ENCODE measurements around the gene CDIP1. TPM values are rescaled to one million over a fixed set of nuclear protein-coding genes. Genes with fewer than 3 reads are reported as not detected.

Gene CDIP1
- total and polyA plus RNA-seq, 10 of the 15 experiments (the other 5 are each of a cell fraction or from before 2014, with no cell fraction given), result 6.1 to 32.4 (median 13.6) TPM

GRCh38 chr16:4510131-4510530, 28.4 kb downstream of the CDIP1 start (continued):
- TF ChIP-seq ZNF592 (IDR thresholded peaks at IDR 0.05), result no peak

GRCh38 chr16:4509420-4509819, 29.2 kb downstream of the CDIP1 start:
- no TSS peak for BruUV-seq (replicated peaks)
- intact Hi-C loops (cut with micrococcal nuclease; ENCODE audit: unreplicated experiment), result no loop called here
- no peak overlapping the region for H2AFZ ChIP-seq (ENCODE audit: control insufficient read depth, low read depth, low read length)
- no peak overlapping the region for H3K4me3 ChIP-seq
- WGBS (ENCODE audit: insufficient coverage, insufficient replicate concordance, low lambda C conversion rate, missing lambda C conversion rate), result 95% methylated on average over 8 of the region's 8 CpGs
- H3K4me2 ChIP-seq (ENCODE audit: control insufficient read depth, insufficient read depth), result no peak overlapping the region
- DNase-seq (ENCODE audit: low read depth, low spot score) (no peak), FAIRE-seq (no peak), ATAC-seq (no peak)
- no peaks in the 10 kb centered on the region for H3K27me3 ChIP-seq (replicated peaks in 1 of 2; ENCODE audit: control insufficient read depth in 2 of 2, insufficient read depth in 2 of 2, low read length in 1 of 2)
- POLR2A ChIA-PET, result no interaction called here
- H3K4me1 ChIP-seq (ENCODE audit: control insufficient read depth, insufficient read depth, low read length), result peaks cover 30% of the 10 kb centered on the region
- no peak overlapping the region for H3K27ac ChIP-seq (ENCODE audit: control insufficient read depth, insufficient read depth)
- H4K20me1 ChIP-seq (ENCODE audit: control insufficient read depth, insufficient read depth), result no peaks in the 10 kb centered on the region
- in situ Hi-C loops (cut with MboI), result no loop called here
- CTCF ChIA-PET, result interaction anchor here (1.1 to 6.5 kb wide), 4 partner anchors 8 to 37 kb away, joined by 3 to 90 read pairs (median 4); no protein-coding TSS in a partner anchor
- peaks cover 24 to 53% of the 10 kb centered on the region in 2 experiments; a peak in 3 of 4 replicates for H3K36me3 ChIP-seq (ENCODE audit: control insufficient read depth in 2 of 2, insufficient read depth in 2 of 2, low read length in 1 of 2)
- no peak overlapping the region for H3K9ac ChIP-seq (ENCODE audit: control insufficient read depth, insufficient read depth, low read length)
- no peaks in the 10 kb centered on the region; the same call in 1 of the 2 replicates for H3K79me2 ChIP-seq (ENCODE audit: control insufficient read depth, insufficient read depth, low read length)
- SMC1A ChIA-PET (ENCODE audit: uncharacterized antibody, unreplicated experiment), result interaction anchor here (2.1 kb wide), 1 partner anchor 9 kb away, joined by 6 read pairs; no protein-coding TSS in a partner anchor
- H3K9me3 ChIP-seq (replicated peaks; ENCODE audit: control insufficient read depth, insufficient read depth, low read length), result no peaks in the 10 kb centered on the region
- RAD21 ChIA-PET (ENCODE audit: unreplicated experiment), result interaction anchor here (0.7 to 1.4 kb wide), 2 partner anchors 39 to 107 kb away, joined by 4 to 7 read pairs; no protein-coding TSS in a partner anchor
- TF ChIP-seq ATF7 (IDR thresholded peaks at IDR 0.05; ENCODE audit: low read depth) (no peak), EZH2 (IDR thresholded peaks at IDR 0.05; ENCODE audit: borderline replicate concordance, control insufficient read depth, low read depth, low read length) (no peak), YBX1 (IDR thresholded peaks at IDR 0.05) (no peak), E4F1 (IDR thresholded peaks at IDR 0.05; ENCODE audit: borderline replicate concordance, partially characterized antibody) (no peak), BHLHE40 (IDR thresholded peaks at IDR 0.05; ENCODE audit: borderline replicate concordance in 1 of 2, low read depth in 2 of 2, low read length in 1 of 2) (no peak), EP300 (IDR thresholded peaks at IDR 0.05; ENCODE audit: borderline replicate concordance in 1 of 2, control insufficient read depth in 1 of 2, low read depth in 2 of 2, low read length in 2 of 2) (no peak), SMARCA5 (IDR thresholded peaks at IDR 0.05) (no peak), REST (IDR thresholded peaks at IDR 0.05; ENCODE audit: low read depth, low read length) (no peak), RUNX3 (IDR thresholded peaks at IDR 0.05; ENCODE audit: low read length) (no peak), MTA3 (IDR thresholded peaks at IDR 0.05; ENCODE audit: borderline replicate concordance, low read length) (no peak), GABPA (IDR thresholded peaks at IDR 0.05; ENCODE audit: low read depth) (no peak)

Measured in GM12878 (cell line).